Testis (tissue), 3 donors: ENCODE data around the gene CA6. TPM values are rescaled to one million over a fixed set of nuclear protein-coding genes. Genes with fewer than 3 reads are reported as not detected.

Source experiments
- DNase-seq: peaks from one replicate; pipeline ENCODE4 v3.0.0-alpha.2; 2019
- H3K27ac ChIP-seq, 2 donors: fragments of 200-600 bp; sonication (generic); one replicate each; pipeline ENCODE4 v1.5.1; 2019
- H3K27me3 ChIP-seq: fragments of 200-600 bp; sonication (generic); one replicate; pipeline ENCODE4 v1.5.1; 2019
- H3K36me3 ChIP-seq: fragments of 200-600 bp; sonication (generic); one replicate; pipeline ENCODE4 v1.5.1; 2017; ENCODE audit warnings: low read depth; ENCODE audit errors: missing control alignments
- H3K4me1 ChIP-seq: fragments of 200-600 bp; sonication (generic); one replicate; pipeline ENCODE4 v1.5.1; 2019
- H3K4me3 ChIP-seq, 2 donors: fragments of 200-600 bp; sonication (generic); one replicate each; pipeline ENCODE4 v1.5.1; 2017 to 2019
- H3K9me3 ChIP-seq: fragments of 200-600 bp; sonication (generic); one replicate; pipeline ENCODE4 v1.5.1; 2017
- POLR2A ChIP-seq: fragments of 450-650 bp; IDR thresholded peaks from one replicate; pipeline ENCODE4 v1.6.1; 2017; ENCODE audit warnings: antibody characterized with exemption, mild to moderate bottlenecking, moderate library complexity
- WGBS, 2 donors: methylation state at CpG; one replicate each; pipeline ENCODE4 v1.1.5; 2018; 5-methylcytosine and 5-hydroxymethylcytosine counted together
- intact Hi-C: fragments of 100-400 bp; cut with DNase I; formaldehyde crosslinking; loops from one replicate; pipeline ENCODE4 v1.15.1; 2023; ENCODE audit warnings: low total_unique reads
- polyA plus RNA-seq: library from polyadenylated mRNA; stranded (reverse); fragments of 350-450 nt; fragmentation: Illumina TruSeq; extraction: RNeasy Lipid Tissue Mini Kit (QIAGEN cat#74804); gene quantifications from one replicate; pipeline ENCODE4 v1.2.3, GENCODE V29; 2014; ENCODE audit warnings: low read depth, low replicate concordance; ENCODE audit not compliant: insufficient read depth
- total RNA-seq, 2 donors: library from RNA; depleted of rRNA; stranded (reverse); fragments of >200 nt; gene quantifications; one replicate each; pipeline ENCODE4 v1.2.3, GENCODE V29; 2016
- TF ChIP-seq, protein P1 (sequence below), 3 experiments: fragments of 450-650 bp in 2 of 3; fragments of 200-600 bp in 1 of 3; sonication (generic) in 1 of 3; IDR thresholded peaks; one replicate each; pipeline ENCODE4 v1.5.1; 2016 to 2019; ENCODE audit warnings: antibody characterized with exemption in 3 of 3, mild to moderate bottlenecking in 2 of 3, moderate library complexity in 1 of 3

CA6 gene
- total and polyA plus RNA-seq, 3 donors from 2014 or later = 0.68 TPM; not detected in 2

DNA sequence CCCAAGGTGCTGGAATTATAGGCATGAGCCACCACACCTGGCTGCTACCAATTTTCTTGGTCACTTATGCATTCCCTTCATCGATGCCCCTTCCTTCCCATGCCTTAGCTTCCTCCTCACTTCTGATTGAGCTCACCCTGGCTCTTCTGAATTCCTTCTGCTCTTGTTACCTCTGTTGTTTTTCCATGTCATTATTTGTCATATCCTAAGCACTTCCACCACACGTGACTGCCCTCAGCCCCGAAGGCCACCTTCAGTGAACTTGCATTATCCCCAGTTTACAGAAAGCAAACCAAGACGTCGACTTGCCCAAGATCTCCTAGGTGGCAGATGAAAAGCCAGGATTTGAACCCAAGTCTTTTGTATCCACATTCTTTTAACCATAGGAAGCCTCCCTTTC is 30.7 kb downstream of the CA6 start:
- Histone ChIP-seq H3K27ac (no peak overlapping the region), H3K4me1 (no peaks in the 10 kb centered on the region), H3K27me3 (no peaks in the 10 kb centered on the region), H3K4me3 (no peak overlapping the region), H3K36me3 (no peaks in the 10 kb centered on the region), H3K9me3 (no peaks in the 10 kb centered on the region)
- intact Hi-C loops = no loop called here
- TF ChIP-seq, protein P1, sequence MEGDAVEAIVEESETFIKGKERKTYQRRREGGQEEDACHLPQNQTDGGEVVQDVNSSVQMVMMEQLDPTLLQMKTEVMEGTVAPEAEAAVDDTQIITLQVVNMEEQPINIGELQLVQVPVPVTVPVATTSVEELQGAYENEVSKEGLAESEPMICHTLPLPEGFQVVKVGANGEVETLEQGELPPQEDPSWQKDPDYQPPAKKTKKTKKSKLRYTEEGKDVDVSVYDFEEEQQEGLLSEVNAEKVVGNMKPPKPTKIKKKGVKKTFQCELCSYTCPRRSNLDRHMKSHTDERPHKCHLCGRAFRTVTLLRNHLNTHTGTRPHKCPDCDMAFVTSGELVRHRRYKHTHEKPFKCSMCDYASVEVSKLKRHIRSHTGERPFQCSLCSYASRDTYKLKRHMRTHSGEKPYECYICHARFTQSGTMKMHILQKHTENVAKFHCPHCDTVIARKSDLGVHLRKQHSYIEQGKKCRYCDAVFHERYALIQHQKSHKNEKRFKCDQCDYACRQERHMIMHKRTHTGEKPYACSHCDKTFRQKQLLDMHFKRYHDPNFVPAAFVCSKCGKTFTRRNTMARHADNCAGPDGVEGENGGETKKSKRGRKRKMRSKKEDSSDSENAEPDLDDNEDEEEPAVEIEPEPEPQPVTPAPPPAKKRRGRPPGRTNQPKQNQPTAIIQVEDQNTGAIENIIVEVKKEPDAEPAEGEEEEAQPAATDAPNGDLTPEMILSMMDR (IDR thresholded peaks at IDR 0.05) = no peak
- TF ChIP-seq POLR2A = no peak
- 88% methylated on average over 5 of the region's 5 CpGs for WGBS, 2 donors
- no peak for DNase-seq

DNA sequence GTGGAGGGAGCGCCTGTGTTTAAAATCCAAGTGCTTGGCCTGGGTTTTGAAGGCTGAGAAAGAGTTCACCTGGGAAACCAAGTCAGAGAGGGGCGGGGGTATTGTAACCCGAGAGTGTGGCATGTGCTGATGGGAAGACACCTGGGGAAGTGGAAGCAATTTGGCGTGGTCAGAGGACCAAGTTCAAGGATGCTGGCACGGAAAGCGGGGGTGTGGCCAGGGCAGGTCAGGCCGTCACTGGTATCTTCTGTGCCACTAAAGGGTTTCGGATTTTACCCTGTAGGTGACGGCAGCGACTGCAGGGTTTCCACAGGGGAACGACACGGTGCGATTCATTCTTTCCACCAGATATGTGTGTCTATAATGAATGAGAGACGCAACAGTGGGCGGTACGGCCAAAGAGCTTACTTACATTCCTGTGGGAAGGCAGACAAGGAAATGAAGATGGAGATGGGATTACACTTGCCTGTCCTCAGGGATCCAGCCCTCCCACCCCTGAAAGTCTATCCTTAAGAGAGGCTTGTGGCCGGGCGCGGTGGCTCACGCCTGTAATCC is 31.3 kb downstream of the CA6 start:
- H3K27me3 ChIP-seq = no peaks in the 10 kb centered on the region
- H3K36me3 ChIP-seq = no peaks in the 10 kb centered on the region
- H3K4me3 ChIP-seq = no peak overlapping the region
- H3K27ac ChIP-seq = no peak overlapping the region
- H3K9me3 ChIP-seq = no peaks in the 10 kb centered on the region
- intact Hi-C loops = no loop called here
- no peak for DNase-seq
- TF ChIP-seq, protein P1 (IDR thresholded peaks at IDR 0.05) = no peak
- no peak for TF ChIP-seq POLR2A
- WGBS, 2 donors = 89 to 93% methylated on average over 20 of the region's 20 CpGs
- H3K4me1 ChIP-seq = no peaks in the 10 kb centered on the region

DNA sequence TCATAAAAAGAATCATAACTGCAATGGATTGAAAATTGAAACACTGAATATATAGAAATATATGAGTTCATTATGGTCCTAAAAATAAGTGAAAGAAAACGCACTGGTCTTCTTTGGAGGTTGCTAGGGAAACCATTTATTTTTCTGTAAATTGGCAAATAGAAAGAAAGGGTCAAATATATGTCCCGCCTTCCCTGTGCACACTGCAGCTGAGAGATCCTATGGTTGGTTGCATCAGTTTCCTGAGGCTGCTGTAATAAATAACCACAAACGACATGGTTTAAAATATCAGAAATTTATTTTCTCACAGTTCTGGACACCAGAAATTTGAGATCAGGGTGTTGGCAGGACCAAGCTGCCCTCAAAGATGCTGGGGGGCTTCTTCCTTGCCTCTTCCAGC is 35.0 kb downstream of the CA6 start:
- WGBS, 2 donors = 87% methylated on average over 3 of the region's 3 CpGs
- Histone ChIP-seq H3K27ac (no peak overlapping the region), H3K4me3 (no peak overlapping the region), H3K4me1 (no peaks in the 10 kb centered on the region), H3K27me3 (no peaks in the 10 kb centered on the region), H3K36me3 (no peaks in the 10 kb centered on the region), H3K9me3 (no peaks in the 10 kb centered on the region)
- TF ChIP-seq, protein P1 (IDR thresholded peaks at IDR 0.05) = no peak
- no peak for TF ChIP-seq POLR2A
- intact Hi-C loops = no loop called here
- no peak for DNase-seq

DNA sequence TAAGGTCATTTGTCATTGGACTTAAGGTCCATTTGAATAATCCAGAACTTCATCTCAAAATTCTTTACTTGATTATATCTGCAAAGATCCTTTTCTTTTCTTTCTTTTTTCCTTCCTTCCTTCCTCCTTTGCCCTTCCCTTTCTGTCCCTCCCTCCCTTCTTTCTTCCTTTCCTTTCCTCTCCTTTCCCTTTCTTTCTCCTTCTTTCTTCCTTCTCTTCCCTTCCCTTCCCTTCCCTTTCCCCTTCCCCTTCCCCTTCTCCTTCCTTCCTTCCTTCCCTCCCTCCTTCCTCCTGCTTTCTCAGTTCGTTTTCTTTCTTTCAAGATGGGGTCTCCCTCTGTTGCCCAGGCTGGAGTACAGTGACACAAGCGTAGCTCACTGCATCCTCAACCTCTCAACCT is 35.5 kb downstream of the CA6 start:
- no peaks in the 10 kb centered on the region for H3K36me3 ChIP-seq
- H3K9me3 ChIP-seq = no peaks in the 10 kb centered on the region
- H3K4me3 ChIP-seq = no peak overlapping the region
- H3K4me1 ChIP-seq = no peaks in the 10 kb centered on the region
- no peak for DNase-seq
- 91 to 96% methylated on average over 2 of the region's 2 CpGs for whole genome bisulfite sequencing, 2 donors
- no peaks in the 10 kb centered on the region for H3K27me3 ChIP-seq
- no peak for TF ChIP-seq POLR2A
- TF ChIP-seq, protein P1 (IDR thresholded peaks at IDR 0.05) = no peak
- intact Hi-C loops = no loop called here
- H3K27ac ChIP-seq = no peak overlapping the region

DNA sequence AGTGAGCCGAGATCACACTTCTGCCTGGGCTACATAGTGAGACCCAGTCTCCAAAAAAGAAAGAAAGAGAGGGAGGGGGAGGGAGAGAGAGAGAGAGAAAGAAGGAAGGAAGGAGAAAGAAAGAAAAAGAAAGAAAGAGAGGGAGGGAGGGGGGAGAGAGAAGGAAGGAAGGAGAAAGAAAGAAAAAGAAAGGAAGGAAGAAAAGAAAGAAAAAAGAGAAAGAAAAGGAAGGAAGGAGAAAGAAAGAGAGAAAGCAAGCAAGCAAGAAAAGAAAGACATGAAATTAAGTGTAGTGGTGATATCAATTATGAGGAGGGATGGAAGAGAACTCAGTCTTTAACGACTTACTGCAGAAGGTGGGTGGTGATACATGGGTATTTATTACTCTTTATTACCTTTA is 38.5 kb downstream of the CA6 start:
- TF ChIP-seq, protein P1 (IDR thresholded peaks at IDR 0.05) = no peak
- no peak for TF ChIP-seq POLR2A
- Histone ChIP-seq H3K9me3 (no peaks in the 10 kb centered on the region), H3K4me3 (no peak overlapping the region), H3K27me3 (no peaks in the 10 kb centered on the region), H3K36me3 (no peaks in the 10 kb centered on the region), H3K27ac (no peak overlapping the region), H3K4me1 (peaks cover 4% of the 10 kb centered on the region)
- no peak for DNase-seq
- WGBS, 2 donors = 74 to 79% methylated on average over 2 of the region's 2 CpGs
- intact Hi-C loops = no loop called here
